Cardiac muscle cell (in vitro differentiated cells and primary cell): ENCODE results near the gene AGAP1. TPM values are rescaled to one million over a fixed set of nuclear protein-coding genes. Genes with fewer than 3 reads are reported as not detected.

Experiments used
- DNase-seq, 2 donors: peaks; one replicate each; pipeline versions ENCODE4 v3.0.0 to v3.0.0-alpha.2; 2010 to 2017; ENCODE audit warnings: low read depth in 1 of 2, low spot score in 1 of 2
- H3K27ac ChIP-seq: fragments of 200-600 bp; sonication (generic); 2 replicates; pipeline ENCODE4 v1.5.1; 2016
- H3K27me3 ChIP-seq: fragments of 200-600 bp; sonication (generic); 2 replicates; pipeline ENCODE4 v1.6.0; 2016; ENCODE audit warnings: control low read depth
- H3K36me3 ChIP-seq: fragments of 200-600 bp; sonication (generic); 2 replicates; pipeline ENCODE4 v1.5.1; 2016; ENCODE audit warnings: control low read depth
- H3K4me1 ChIP-seq: fragments of 200-600 bp; sonication (generic); 2 replicates; pipeline ENCODE4 v1.8.1; 2017; ENCODE audit warnings: low read depth, mild to moderate bottlenecking, mixed run types
- H3K4me3 ChIP-seq: fragments of 200-600 bp; sonication (generic); 2 replicates; pipeline ENCODE4 v1.5.1; 2016; ENCODE audit warnings: mild to moderate bottlenecking
- H3K9me3 ChIP-seq: fragments of 200-600 bp; sonication (generic); 2 replicates; pipeline ENCODE4 v1.5.1; 2017; ENCODE audit warnings: low read depth, mild to moderate bottlenecking, control low read depth
- polyA plus RNA-seq: library from polyadenylated mRNA; unstranded; fragments of >200 nt; fragmentation: Nextera tagmentation; extraction: Ambion mirVana; gene quantifications from 2 replicates; pipeline ENCODE4 v1.2.1, GENCODE V29; 2016
- total RNA-seq: library from RNA; depleted of rRNA; stranded (reverse); fragments of >200 nt; gene quantifications from 2 replicates; pipeline ENCODE4 v1.2.3, GENCODE V29; 2016
- TF ChIP-seq, protein P1 (sequence below): IDR thresholded peaks from 2 replicates; pipeline ENCODE4 v1.5.1; 2012; ENCODE audit warnings: low read depth, mild to moderate bottlenecking, low read length

The AGAP1 gene
- total and polyA plus RNA-seq, 2 experiments from 2014 or later, result 8.6 to 38.2 TPM

DNA sequence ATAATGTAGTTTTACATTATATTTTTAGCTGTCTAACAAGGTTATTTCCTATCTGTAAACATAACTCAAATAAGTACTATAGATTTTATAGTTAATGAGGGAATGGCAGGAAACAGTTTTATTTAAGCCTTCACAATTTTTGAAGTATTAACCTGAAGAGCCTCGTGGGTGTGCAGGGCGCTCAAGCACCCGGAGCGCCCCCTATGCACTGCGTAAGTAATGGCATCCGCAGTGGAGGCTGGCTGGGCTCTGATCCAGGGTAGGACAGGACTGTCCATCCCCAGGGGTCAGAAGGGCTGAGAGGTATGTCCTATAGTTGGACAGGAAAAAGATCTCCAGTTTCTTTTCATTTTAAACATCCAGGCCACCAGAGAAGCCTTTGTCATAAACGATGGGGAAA is 682.6 kb downstream of the AGAP1 start:
- H3K9me3 ChIP-seq, result no peaks in the 10 kb centered on the region
- H3K4me1 ChIP-seq, result no peaks in the 10 kb centered on the region
- H3K36me3 ChIP-seq, result no peaks in the 10 kb centered on the region
- no peak overlapping the region for H3K27ac ChIP-seq
- H3K27me3 ChIP-seq, result peaks cover 100% of the 10 kb centered on the region
- H3K4me3 ChIP-seq, result no peak overlapping the region
- peak; percentile 58 to 62 for DNase-seq
- TF ChIP-seq, protein P1, sequence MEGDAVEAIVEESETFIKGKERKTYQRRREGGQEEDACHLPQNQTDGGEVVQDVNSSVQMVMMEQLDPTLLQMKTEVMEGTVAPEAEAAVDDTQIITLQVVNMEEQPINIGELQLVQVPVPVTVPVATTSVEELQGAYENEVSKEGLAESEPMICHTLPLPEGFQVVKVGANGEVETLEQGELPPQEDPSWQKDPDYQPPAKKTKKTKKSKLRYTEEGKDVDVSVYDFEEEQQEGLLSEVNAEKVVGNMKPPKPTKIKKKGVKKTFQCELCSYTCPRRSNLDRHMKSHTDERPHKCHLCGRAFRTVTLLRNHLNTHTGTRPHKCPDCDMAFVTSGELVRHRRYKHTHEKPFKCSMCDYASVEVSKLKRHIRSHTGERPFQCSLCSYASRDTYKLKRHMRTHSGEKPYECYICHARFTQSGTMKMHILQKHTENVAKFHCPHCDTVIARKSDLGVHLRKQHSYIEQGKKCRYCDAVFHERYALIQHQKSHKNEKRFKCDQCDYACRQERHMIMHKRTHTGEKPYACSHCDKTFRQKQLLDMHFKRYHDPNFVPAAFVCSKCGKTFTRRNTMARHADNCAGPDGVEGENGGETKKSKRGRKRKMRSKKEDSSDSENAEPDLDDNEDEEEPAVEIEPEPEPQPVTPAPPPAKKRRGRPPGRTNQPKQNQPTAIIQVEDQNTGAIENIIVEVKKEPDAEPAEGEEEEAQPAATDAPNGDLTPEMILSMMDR, result peak; percentile 75

DNA sequence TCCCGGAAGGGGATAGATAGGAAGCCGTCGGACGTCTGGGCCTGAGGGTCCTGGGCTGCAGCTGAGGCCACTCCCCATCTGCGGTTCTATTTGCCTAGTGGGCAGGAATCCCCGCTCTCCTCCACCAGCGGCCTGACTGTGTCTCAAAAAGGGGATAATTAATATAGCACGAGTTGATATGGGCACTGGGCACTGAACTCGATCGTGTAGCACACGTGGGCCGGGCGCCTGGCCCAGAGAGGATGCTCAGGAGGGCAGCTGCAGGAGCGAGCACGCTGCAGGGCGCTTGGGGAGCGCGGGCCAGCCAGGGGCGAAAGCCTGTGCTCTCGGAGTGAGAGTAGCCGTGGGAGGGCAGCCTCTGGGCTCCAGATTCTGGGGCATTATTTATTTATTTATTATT is 683.1 kb downstream of the AGAP1 start:
- Histone ChIP-seq H3K27me3 (peaks cover 100% of the 10 kb centered on the region), H3K4me3 (no peak overlapping the region), H3K27ac (no peak overlapping the region), H3K4me1 (no peaks in the 10 kb centered on the region), H3K9me3 (no peaks in the 10 kb centered on the region), H3K36me3 (no peaks in the 10 kb centered on the region)
- TF ChIP-seq, protein P1, result no peak
- no peak for DNase-seq

DNA sequence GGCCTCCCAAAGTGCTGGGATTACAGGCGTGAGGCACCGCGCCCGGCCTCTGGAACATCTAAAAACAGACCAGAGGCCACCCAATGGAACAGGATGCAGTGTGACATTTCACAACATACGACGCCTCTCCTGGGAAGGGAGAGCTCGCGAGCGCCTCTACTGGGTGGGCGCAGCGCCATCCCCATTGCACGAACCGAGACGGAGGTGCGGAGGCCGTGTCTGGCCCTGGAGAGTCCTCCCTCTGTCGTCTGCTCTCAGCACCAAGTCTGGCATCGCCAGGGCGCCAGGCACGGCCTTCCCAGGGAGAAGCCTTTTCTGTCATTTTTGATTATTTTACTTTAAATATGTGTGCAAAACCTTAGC is 683.7 kb downstream of the AGAP1 start:
- Histone ChIP-seq H3K9me3 (no peaks in the 10 kb centered on the region), H3K36me3 (no peaks in the 10 kb centered on the region), H3K4me1 (no peaks in the 10 kb centered on the region), H3K27ac (no peak overlapping the region), H3K4me3 (no peak overlapping the region), H3K27me3 (peaks cover 96% of the 10 kb centered on the region)
- TF ChIP-seq, protein P1, result no peak
- DNase-seq, result peak; percentile 51 to 62

DNA sequence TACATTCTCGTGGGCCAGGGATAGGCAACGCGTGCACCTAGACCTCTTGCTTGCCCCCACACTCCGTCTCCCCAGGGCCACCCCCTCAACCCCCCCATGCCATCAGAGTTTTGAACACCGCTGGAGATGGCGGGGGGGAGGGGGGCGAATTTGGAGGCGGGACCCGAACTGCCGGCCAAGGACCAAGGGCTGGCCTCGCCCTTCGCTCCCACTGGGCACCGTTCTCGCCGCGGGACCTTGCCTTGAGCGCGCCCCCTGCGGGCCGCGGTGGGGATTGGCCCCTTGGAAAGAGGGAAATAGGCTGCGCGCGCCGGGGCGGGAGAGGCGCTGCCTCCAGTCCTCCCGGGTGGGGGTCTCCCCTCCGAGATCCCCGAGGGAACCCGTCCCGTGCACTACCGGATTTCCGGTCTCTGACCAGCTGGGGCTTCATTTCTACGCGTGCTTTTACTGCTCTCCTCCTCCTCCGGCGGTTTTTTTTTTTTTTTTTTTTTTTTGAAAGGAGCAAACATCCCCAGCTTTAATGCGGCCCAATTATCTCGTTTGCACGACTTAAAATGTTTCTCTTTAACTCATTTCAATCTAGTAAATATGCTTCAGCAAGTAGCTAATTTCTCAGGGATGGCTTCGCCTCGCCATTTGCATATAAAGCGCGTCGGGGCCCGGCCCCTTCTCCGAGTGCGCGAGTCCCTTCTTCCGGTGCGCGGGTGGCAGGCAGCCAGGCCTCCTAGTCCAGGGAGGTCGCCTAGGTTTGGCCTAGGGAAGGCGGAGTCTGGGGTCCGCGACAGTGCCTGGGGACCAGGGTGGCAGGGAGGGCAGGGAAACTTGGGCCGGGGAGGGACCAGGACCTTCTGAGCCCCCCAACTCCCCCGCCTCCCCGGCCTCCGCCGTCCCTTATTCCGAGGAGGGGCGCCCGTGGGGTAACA is 684.4 kb downstream of the AGAP1 start:
- peaks cover 92% of the 10 kb centered on the region for H3K27me3 ChIP-seq
- DNase-seq, result peak; percentile 74 to 79
- H3K27ac ChIP-seq, result no peak overlapping the region
- TF ChIP-seq, protein P1, result peak; percentile 88
- H3K4me1 ChIP-seq, result no peaks in the 10 kb centered on the region
- no peaks in the 10 kb centered on the region for H3K9me3 ChIP-seq
- peak overlapping the region; percentile 22 for H3K4me3 ChIP-seq
- no peaks in the 10 kb centered on the region for H3K36me3 ChIP-seq

DNA sequence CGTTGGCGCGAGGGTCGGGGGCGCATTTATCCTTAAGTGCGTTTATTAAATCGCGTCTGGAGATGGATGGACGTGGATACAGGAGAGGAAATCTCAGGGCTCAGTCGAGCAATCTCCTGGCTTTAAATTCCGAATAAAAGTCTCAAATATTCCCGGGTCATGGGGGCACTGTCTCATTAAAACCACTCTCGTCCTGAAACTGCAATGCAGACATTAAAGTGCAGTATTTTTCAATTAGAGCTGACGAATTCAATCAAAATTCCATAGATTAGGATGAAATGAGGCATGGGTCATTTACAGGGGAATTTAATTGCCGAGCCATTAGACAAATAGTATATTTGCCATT is 685.0 kb downstream of the AGAP1 start:
- TF ChIP-seq, protein P1, result no peak
- no peaks in the 10 kb centered on the region for H3K9me3 ChIP-seq
- DNase-seq, result no peak
- peak overlapping the region; percentile 22 for H3K4me3 ChIP-seq
- H3K36me3 ChIP-seq, result no peaks in the 10 kb centered on the region
- peaks cover 88% of the 10 kb centered on the region for H3K27me3 ChIP-seq
- H3K27ac ChIP-seq, result no peak overlapping the region
- no peaks in the 10 kb centered on the region for H3K4me1 ChIP-seq
